Measurements from ENCODE around the gene YEATS2.

YEATS2 gene

DNA sequence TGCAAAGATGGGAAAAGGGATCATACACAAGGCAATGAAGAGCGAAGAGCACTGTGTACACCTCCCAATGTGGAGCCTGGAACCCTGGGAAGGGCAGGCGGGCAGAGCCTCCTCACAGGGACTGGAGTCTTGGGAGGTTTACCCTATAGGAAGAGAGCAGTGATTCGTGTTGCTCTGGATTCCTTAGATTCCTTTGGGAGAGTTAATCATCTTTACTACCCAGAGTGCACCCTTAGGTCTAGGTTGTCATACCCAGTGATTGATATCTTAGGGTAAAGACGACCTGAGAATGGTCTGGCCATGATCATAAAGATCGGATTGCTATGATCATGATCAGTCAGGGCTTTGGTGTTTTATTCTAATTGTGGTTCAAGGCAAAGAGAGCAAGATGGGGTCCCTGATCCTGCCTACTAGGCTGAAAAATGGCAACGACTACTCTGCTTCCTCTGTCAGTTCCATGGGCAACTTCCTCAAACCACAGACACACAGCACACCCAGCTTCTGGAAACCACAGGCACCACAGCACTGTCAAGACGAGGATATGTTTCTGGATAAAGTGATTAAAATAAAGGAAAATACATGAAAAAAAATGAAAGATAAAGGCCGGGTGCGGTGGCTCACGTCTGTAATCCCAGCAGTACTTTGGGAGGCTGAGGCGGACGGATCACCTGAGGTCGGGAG, 148.2 kb downstream of the YEATS2 start:
- no peak for DNase-seq

DNA sequence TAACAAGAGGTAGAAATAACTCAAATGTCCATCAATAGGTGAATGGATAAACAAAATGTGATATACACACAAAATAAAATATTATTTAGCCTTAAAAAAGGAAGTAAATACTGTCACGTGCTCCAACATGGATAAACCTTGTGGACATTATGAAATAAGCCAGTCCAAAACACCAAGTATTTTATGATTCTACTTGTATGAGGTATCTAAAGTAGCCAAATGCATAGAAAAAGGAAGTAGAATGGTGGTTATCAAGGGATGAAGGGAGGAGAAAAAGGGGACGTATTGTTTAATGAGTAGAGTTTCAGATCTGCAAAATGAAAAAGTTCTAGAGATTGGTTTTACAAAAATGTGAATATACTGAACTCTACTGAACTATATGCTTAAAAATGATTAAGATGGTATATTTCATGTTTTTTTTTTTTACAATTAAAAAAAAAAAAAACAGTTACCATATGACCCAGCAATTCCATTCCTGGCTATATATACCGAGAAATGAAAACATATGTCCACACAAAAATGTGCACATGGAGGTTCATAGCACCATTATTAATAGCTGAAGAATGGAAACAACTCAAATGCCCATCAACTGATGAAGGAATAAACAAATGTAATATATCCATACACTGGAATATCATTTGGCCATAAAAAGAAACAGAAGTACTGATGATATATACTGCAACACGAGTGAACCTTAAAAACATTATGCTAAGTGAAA, 156.9 kb downstream of the YEATS2 start:
- DNase-seq = no peak

DNA sequence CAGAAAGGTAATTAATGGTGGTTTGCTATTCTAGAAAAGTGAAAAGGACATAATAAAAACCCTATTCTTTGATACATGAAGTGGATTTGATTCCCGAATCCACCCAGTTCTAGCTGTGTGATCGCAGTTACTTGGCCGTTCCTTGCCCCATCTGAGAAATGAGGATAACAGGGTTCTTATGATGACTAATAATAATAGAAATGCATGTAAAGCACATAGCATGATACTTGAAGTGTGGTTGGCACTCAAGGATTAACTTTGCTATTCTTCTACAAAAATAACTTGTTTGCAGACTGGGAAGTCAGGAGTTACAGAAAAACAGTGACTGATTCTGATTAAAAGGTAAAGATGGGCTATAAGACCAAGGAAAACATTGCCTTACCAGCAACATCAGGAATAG, 160.3 kb downstream of the YEATS2 start:
- DNase-seq = no peak

All from DMS79 treated with DMSO at 0.1 percent for 48 hours (cell line).